H1 (cell line): ENCODE results near the gene SPOCK2. TPM values are rescaled to one million over a fixed set of nuclear protein-coding genes. Genes with fewer than 3 reads are reported as not detected.

Experiments
- CTCF ChIA-PET: fragments of 300-600 bp; sonication (Branson Sonifier 250); formaldehyde crosslinking; loops from one replicate; lab custom pipeline; 2021; ENCODE audit not compliant: partially characterized antibody; lab: Charles Lee
- POLR2A ChIA-PET: fragments of 300-600 bp; sonication (Branson Sonifier 250); formaldehyde crosslinking; loops from one replicate; lab custom pipeline; 2021; ENCODE audit warnings: inconsistent platforms; ENCODE audit not compliant: partially characterized antibody; lab: Charles Lee
- DNase-seq, 2 experiments: peaks; one replicate each; pipeline versions ENCODE4 v3.0.0 to v3.0.0-alpha.2; 2010 to 2022; ENCODE audit warnings: low spot score in 2 of 2, low read depth in 1 of 2, mixed read lengths in 1 of 2
- FAIRE-seq: peaks from 2 replicates; lab custom pipeline; 2011; peaks lifted over from hg19 to GRCh38; lab: Jason Lieb, UNC
- H2AFZ ChIP-seq: 2 replicates; pipeline ENCODE4 v1.8.1; 2012; ENCODE audit warnings: low read length, inconsistent platforms
- H2AK5ac ChIP-seq: 2 replicates; pipeline ENCODE4 v1.6.1; 2013; ENCODE audit warnings: low read depth, low read length
- H2BK120ac ChIP-seq: replicated peaks from 2 replicates; pipeline ENCODE3; 2013; ENCODE audit warnings: low read depth, low read length, inconsistent platforms
- H2BK12ac ChIP-seq: 2 replicates; pipeline ENCODE4 v1.6.1; 2013; ENCODE audit warnings: low read depth, low read length
- H2BK15ac ChIP-seq: 2 replicates; pipeline ENCODE4 v1.6.1; 2013; ENCODE audit warnings: low read length
- H2BK20ac ChIP-seq: 2 replicates; pipeline ENCODE4 v1.6.1; 2013; ENCODE audit warnings: low read length
- H2BK5ac ChIP-seq: 2 replicates; pipeline ENCODE4 v1.6.1; 2013; ENCODE audit warnings: low read depth, low read length
- H3K14ac ChIP-seq: 2 replicates; pipeline ENCODE4 v1.6.1; 2013; ENCODE audit warnings: inconsistent platforms; ENCODE audit not compliant: insufficient read length
- H3K18ac ChIP-seq: 2 replicates; pipeline ENCODE4 v1.6.1; 2013; ENCODE audit warnings: low read length; ENCODE audit errors: extremely low read depth
- H3K23ac ChIP-seq: 2 replicates; pipeline ENCODE4 v1.6.1; 2013; ENCODE audit warnings: inconsistent platforms; ENCODE audit not compliant: insufficient read length
- H3K23me2 ChIP-seq: 2 replicates; pipeline ENCODE4 v1.6.1; 2013; ENCODE audit warnings: low read depth, low read length
- H3K27ac ChIP-seq: 2 replicates; pipeline ENCODE4 v1.6.1; 2011; ENCODE audit warnings: low read depth, low read length, inconsistent platforms
- H3K27me3 ChIP-seq, 4 experiments: replicated peaks in 1 of 4; 1 replicate in 1 of 4; 2 replicates in 3 of 4; pipeline versions ENCODE4 v1.6.1 to v1.8.1; 2011 to 2013; ENCODE audit warnings: low read length in 3 of 4, mild to moderate bottlenecking in 3 of 4, inconsistent platforms in 2 of 4, mixed read lengths in 2 of 4, moderate library complexity in 1 of 4; ENCODE audit not compliant: control insufficient read depth in 3 of 4, insufficient read depth in 3 of 4; ENCODE audit errors: extremely low read depth in 1 of 4
- H3K36me3 ChIP-seq, 4 experiments: 2 replicates each; pipeline versions ENCODE4 v1.6.1 to v1.8.1; 2011 to 2013; ENCODE audit warnings: mild to moderate bottlenecking in 4 of 4, low read length in 3 of 4, moderate library complexity in 2 of 4, control low read depth in 1 of 4, inconsistent platforms in 1 of 4; ENCODE audit not compliant: insufficient read depth in 4 of 4, control insufficient read depth in 2 of 4
- H3K4ac ChIP-seq: replicated peaks from 2 replicates; pipeline ENCODE3; 2013; ENCODE audit warnings: low read length, low read depth, mixed read lengths, inconsistent platforms; ENCODE audit not compliant: insufficient read length
- H3K4me1 ChIP-seq, 4 experiments: replicated peaks in 1 of 4; 1 replicate in 1 of 4; 2 replicates in 3 of 4; pipeline versions ENCODE4 v1.6.1 to v1.8.1; 2011 to 2013; ENCODE audit warnings: low read length in 3 of 4, inconsistent platforms in 2 of 4, mixed read lengths in 1 of 4; ENCODE audit not compliant: insufficient read depth in 4 of 4, control insufficient read depth in 3 of 4
- H3K4me2 ChIP-seq, 2 experiments: 2 replicates each; pipeline versions ENCODE4 v1.6.1 to v1.8.1; 2011 to 2013; ENCODE audit warnings: low read depth in 2 of 2, low read length in 2 of 2, control low read depth in 1 of 2, inconsistent platforms in 1 of 2, mild to moderate bottlenecking in 1 of 2; ENCODE audit not compliant: insufficient read depth in 1 of 2
- H3K4me3 ChIP-seq, 4 experiments: fragments of 200-600, 300-600 bp in 1 of 4; sonication (generic), shearing (Covaris generic), sonication (Bioruptor Twin) in 1 of 4; 2 replicates each; pipeline versions ENCODE4 v1.5.1 to v1.8.1; 2011 to 2016; ENCODE audit warnings: low read length in 4 of 4, low read depth in 3 of 4, control low read depth in 2 of 4, inconsistent platforms in 2 of 4, mild to moderate bottlenecking in 2 of 4, mixed read lengths in 1 of 4, moderate library complexity in 1 of 4; ENCODE audit not compliant: insufficient read depth in 2 of 4; ENCODE audit errors: extremely low read depth in 1 of 4
- H3K56ac ChIP-seq: replicated peaks from 2 replicates; pipeline ENCODE3; 2013; ENCODE audit warnings: low read depth, mild to moderate bottlenecking, mixed read lengths, low read length, inconsistent platforms; ENCODE audit not compliant: insufficient read length
- H3K79me1 ChIP-seq: 2 replicates; pipeline ENCODE4 v1.6.1; 2013; ENCODE audit warnings: low read depth, low read length, control low read depth
- H3K79me2 ChIP-seq, 2 experiments: 2 replicates each; pipeline versions ENCODE4 v1.6.1 to v1.8.1; 2012 to 2013; ENCODE audit warnings: low read length in 2 of 2, mild to moderate bottlenecking in 2 of 2, inconsistent platforms in 1 of 2; ENCODE audit not compliant: insufficient read depth in 2 of 2, control insufficient read depth in 1 of 2
- H3K9ac ChIP-seq, 4 experiments: replicated peaks in 1 of 4; 1 replicate in 1 of 4; 2 replicates in 3 of 4; pipeline versions ENCODE4 v1.6.1 to v1.8.1; 2011 to 2013; ENCODE audit warnings: low read depth in 3 of 4, low read length in 3 of 4, control low read depth in 2 of 4, mild to moderate bottlenecking in 2 of 4, moderate library complexity in 2 of 4, inconsistent platforms in 1 of 4; ENCODE audit errors: extremely low read depth in 1 of 4
- H3K9me3 ChIP-seq, 2 experiments: 2 replicates each; pipeline versions ENCODE4 v1.6.1 to v1.8.1; 2012 to 2013; ENCODE audit warnings: mild to moderate bottlenecking in 2 of 2, moderate library complexity in 2 of 2, control low read depth in 1 of 2, inconsistent platforms in 1 of 2, low read depth in 1 of 2, low read length in 1 of 2, mixed read lengths in 1 of 2; ENCODE audit not compliant: insufficient read depth in 2 of 2
- H4K20me1 ChIP-seq, 2 experiments: replicated peaks in 1 of 2; 2 replicates each; pipeline versions ENCODE3 to v1.8.1; 2011 to 2013; ENCODE audit warnings: inconsistent platforms in 2 of 2, low read length in 2 of 2, mild to moderate bottlenecking in 1 of 2; ENCODE audit not compliant: insufficient read depth in 2 of 2, control insufficient read depth in 1 of 2
- H4K5ac ChIP-seq: 2 replicates; pipeline ENCODE4 v1.6.1; 2013; ENCODE audit warnings: low read length, low read depth, mixed read lengths, inconsistent platforms; ENCODE audit not compliant: insufficient read length
- H4K8ac ChIP-seq: 2 replicates; pipeline ENCODE4 v1.8.0; 2013; ENCODE audit warnings: mild to moderate bottlenecking, moderate library complexity, low read length, inconsistent platforms; ENCODE audit not compliant: insufficient read depth; ENCODE audit errors: extremely low read depth
- H4K91ac ChIP-seq: replicated peaks from 2 replicates; pipeline ENCODE3; 2013; ENCODE audit warnings: low read length, mixed read lengths, inconsistent platforms; ENCODE audit not compliant: insufficient read length
- BCL11A ChIP-seq, 2 experiments: IDR thresholded peaks; one replicate each; pipeline ENCODE4 v1.6.1; 2011; ENCODE audit warnings: low read depth in 2 of 2, low read length in 2 of 2, mild to moderate bottlenecking in 2 of 2
- CBX5 ChIP-seq: fragments of 300-800, 300-1000 bp; sonication (generic); IDR thresholded peaks from 2 replicates; pipeline ENCODE4 v1.7.1; 2016; ENCODE audit warnings: antibody characterized with exemption, low read length, low read depth
- NANOG ChIP-seq: IDR thresholded peaks from 2 replicates; pipeline ENCODE4 v1.6.1; 2011; ENCODE audit warnings: low read length, low read depth, mild to moderate bottlenecking, inconsistent platforms; ENCODE audit not compliant: insufficient read depth, poor library complexity, severe bottlenecking
- PHF8 ChIP-seq: fragments of 200-600 bp; sonication (generic); conservative IDR thresholded peaks from 2 replicates; pipeline ENCODE4 v1.7.1; 2012; ENCODE audit warnings: low read depth, mild to moderate bottlenecking, inconsistent platforms, low read length, moderate library complexity
- RFX5 ChIP-seq: IDR thresholded peaks from 2 replicates; pipeline ENCODE4 v1.6.1; 2011; ENCODE audit warnings: low read depth, low read length, improper control_type of control experiment, borderline replicate concordance
- RXRA ChIP-seq: IDR thresholded peaks from 2 replicates; pipeline ENCODE4 v1.6.1; 2011; ENCODE audit warnings: low read depth, mild to moderate bottlenecking, low read length, moderate library complexity; ENCODE audit not compliant: insufficient read depth
- SUZ12 ChIP-seq: fragments of 200-600 bp; sonication (generic); IDR thresholded peaks from 2 replicates; pipeline ENCODE4 v1.6.1; 2012; ENCODE audit warnings: mild to moderate bottlenecking, inconsistent platforms, low read length, moderate library complexity, mixed read lengths
- WGBS, 2 experiments: shearing (Covaris generic) in 1 of 2; methylation state at CpG; one replicate each; pipeline versions ENCODE4 v1.1.6 to v1.1.7; 2013 to 2015; ENCODE audit warnings: low lambda C conversion rate in 2 of 2, mixed read lengths in 2 of 2, inconsistent platforms in 1 of 2, low coverage in 1 of 2, missing lambda C conversion rate in 1 of 2; ENCODE audit not compliant: insufficient replicate concordance in 2 of 2, insufficient coverage in 1 of 2, insufficient read length in 1 of 2; ENCODE audit errors: extremely low coverage in 1 of 2, missing lambda C conversion rate in 1 of 2; 5-methylcytosine and 5-hydroxymethylcytosine counted together
- polyA plus RNA-seq, 7 experiments: library from polyadenylated mRNA; depleted of rRNA in 3 of 7; stranded (reverse) in 5 of 7; unstranded in 2 of 7; fragments of >200 nt in 5 of 7; fragments of 200-250 nt in 2 of 7; gene quantifications; 1 replicate in 5 of 7; 2 replicates in 1 of 7; 4 replicates in 1 of 7; pipeline versions ENCODE4 v1.2.1 to v1.2.3, GENCODE V29; 2011 to 2013; ENCODE audit warnings: missing spikeins in 2 of 7, mixed read lengths in 2 of 7
- total RNA-seq: library from RNA; stranded (reverse); fragmentation: NEBNext Ultra II Directional; extraction: Animal tissue kit (Norgen Biotek cat#: 25700); gene quantifications from 2 replicates; pipeline ENCODE4 v1.2.1, GENCODE V29; 2021
- TF ChIP-seq, protein P1 (sequence below): IDR thresholded peaks from 2 replicates; pipeline ENCODE4 v1.6.1; 2012; ENCODE audit warnings: inconsistent platforms

SPOCK2 gene
- total and polyA plus RNA-seq, 2 of the 8 experiments (the other 6 are each of a cell fraction or from before 2014, with no cell fraction given) = 1.5 to 1.9 TPM

GRCh38 chr10:72031706-72032105 lies 56.6 kb downstream of the SPOCK2 start:
- no peak overlapping the region for H3K4me3 ChIP-seq
- H3K18ac ChIP-seq = no peak overlapping the region
- H4K5ac ChIP-seq = no peak overlapping the region
- no peaks in the 10 kb centered on the region for H3K36me3 ChIP-seq
- no peaks in the 10 kb centered on the region for H3K79me2 ChIP-seq
- no peak overlapping the region for H2BK120ac ChIP-seq
- TF ChIP-seq PHF8 = no peak
- TF ChIP-seq RXRA = no peak
- TF ChIP-seq, protein P1, sequence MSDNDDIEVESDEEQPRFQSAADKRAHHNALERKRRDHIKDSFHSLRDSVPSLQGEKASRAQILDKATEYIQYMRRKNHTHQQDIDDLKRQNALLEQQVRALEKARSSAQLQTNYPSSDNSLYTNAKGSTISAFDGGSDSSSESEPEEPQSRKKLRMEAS = no peak
- no peak for TF ChIP-seq RFX5
- TF ChIP-seq SUZ12 = no peak
- TF ChIP-seq CBX5 = no peak
- TF ChIP-seq NANOG = no peak
- TF ChIP-seq BCL11A (IDR thresholded peaks at IDR 0.05; ENCODE audit: low read depth in 2 of 2, low read length in 2 of 2) = no peak
- WGBS, 2 experiments = 84% methylated on average over 10 of the region's 10 CpGs; no CpG with 5 or more reads in 1 of the 2 experiments
- no peaks in the 10 kb centered on the region for H3K23me2 ChIP-seq
- FAIRE-seq (no peak), DNase-seq (no peak)
- no peak overlapping the region for H2AK5ac ChIP-seq
- 0 out of 7 replicates have a peak, but pooled peaks cover 0 to 2% (median 0%) of the 10 kb centered on the region in 4 experiments for H3K27me3 ChIP-seq
- no peak overlapping the region for H2BK5ac ChIP-seq
- H3K27ac ChIP-seq = no peak overlapping the region
- ChIA-PET CTCF (interaction anchor here (0.6 to 2.3 kb wide), 10 partner anchors 11 to 296 kb away, joined by 3 to 13 read pairs (median 4); no protein-coding TSS in a partner anchor), POLR2A (interaction anchor here (1.4 kb wide), 1 partner anchor 18 kb away, joined by 4 read pairs; no protein-coding TSS in a partner anchor)
- no peak overlapping the region for H2BK15ac ChIP-seq
- H4K20me1 ChIP-seq = no peaks in the 10 kb centered on the region
- H3K79me1 ChIP-seq = no peaks in the 10 kb centered on the region
- no peak overlapping the region for H3K4me2 ChIP-seq
- H2BK20ac ChIP-seq = no peak overlapping the region
- no peaks in the 10 kb centered on the region; a peak in 1 of 7 replicates for H3K4me1 ChIP-seq
- H3K14ac ChIP-seq = no peak overlapping the region
- H2BK12ac ChIP-seq = no peak overlapping the region
- H4K91ac ChIP-seq = no peak overlapping the region
- no peaks in the 10 kb centered on the region for H3K9me3 ChIP-seq
- no peak overlapping the region for H4K8ac ChIP-seq
- no peak overlapping the region for H3K56ac ChIP-seq
- no peak overlapping the region for H3K4ac ChIP-seq
- no peak overlapping the region for H3K23ac ChIP-seq
- H2AFZ ChIP-seq = no peak overlapping the region
- H3K9ac ChIP-seq = no peak overlapping the region
